ENCODE measurements around the gene PITPNM3. TPM values are rescaled to one million over a fixed set of nuclear protein-coding genes. Genes with fewer than 3 reads are reported as not detected.

Gene PITPNM3
- total and polyA plus RNA-seq, 2 experiments from 2014 or later, result 1.0 to 1.5 TPM

GRCh38 chr17:6526362-6527152 is 29.8 kb downstream of the PITPNM3 start:
- Mint-ChIP-seq H3K4me1 (peaks cover 19% of the 10 kb centered on the region), H3K27me3 (ENCODE audit: insufficient read depth, low read depth, poor library complexity) (peaks cover 8% of the 10 kb centered on the region), H3K36me3 (ENCODE audit: low read depth) (no peaks in the 10 kb centered on the region), H3K9me3 (no peaks in the 10 kb centered on the region), H3K4me3 (no peak overlapping the region), H3K27ac (no peak overlapping the region)
- no peak overlapping the region for H3K4me2 ChIP-seq
- no peaks in the 10 kb centered on the region for H3K36me3 ChIP-seq (ENCODE audit: insufficient read depth)
- DNase-seq (ENCODE audit: low spot score), result peak; percentile 46
- no peak overlapping the region for H3K4me3 ChIP-seq
- H2AFZ ChIP-seq, result no peak overlapping the region
- H3K27ac ChIP-seq (ENCODE audit: low read depth), result no peak overlapping the region
- peaks cover 5% of the 10 kb centered on the region; the same call in 1 of the 2 replicates for H3K4me1 ChIP-seq (ENCODE audit: insufficient read depth)
- H3K79me2 ChIP-seq (replicated peaks; ENCODE audit: insufficient read depth), result no peaks in the 10 kb centered on the region
- no peak for TF ChIP-seq POLR2AphosphoS5 (IDR thresholded peaks at IDR 0.05; ENCODE audit: low read depth)
- TF ChIP-seq, protein P1, sequence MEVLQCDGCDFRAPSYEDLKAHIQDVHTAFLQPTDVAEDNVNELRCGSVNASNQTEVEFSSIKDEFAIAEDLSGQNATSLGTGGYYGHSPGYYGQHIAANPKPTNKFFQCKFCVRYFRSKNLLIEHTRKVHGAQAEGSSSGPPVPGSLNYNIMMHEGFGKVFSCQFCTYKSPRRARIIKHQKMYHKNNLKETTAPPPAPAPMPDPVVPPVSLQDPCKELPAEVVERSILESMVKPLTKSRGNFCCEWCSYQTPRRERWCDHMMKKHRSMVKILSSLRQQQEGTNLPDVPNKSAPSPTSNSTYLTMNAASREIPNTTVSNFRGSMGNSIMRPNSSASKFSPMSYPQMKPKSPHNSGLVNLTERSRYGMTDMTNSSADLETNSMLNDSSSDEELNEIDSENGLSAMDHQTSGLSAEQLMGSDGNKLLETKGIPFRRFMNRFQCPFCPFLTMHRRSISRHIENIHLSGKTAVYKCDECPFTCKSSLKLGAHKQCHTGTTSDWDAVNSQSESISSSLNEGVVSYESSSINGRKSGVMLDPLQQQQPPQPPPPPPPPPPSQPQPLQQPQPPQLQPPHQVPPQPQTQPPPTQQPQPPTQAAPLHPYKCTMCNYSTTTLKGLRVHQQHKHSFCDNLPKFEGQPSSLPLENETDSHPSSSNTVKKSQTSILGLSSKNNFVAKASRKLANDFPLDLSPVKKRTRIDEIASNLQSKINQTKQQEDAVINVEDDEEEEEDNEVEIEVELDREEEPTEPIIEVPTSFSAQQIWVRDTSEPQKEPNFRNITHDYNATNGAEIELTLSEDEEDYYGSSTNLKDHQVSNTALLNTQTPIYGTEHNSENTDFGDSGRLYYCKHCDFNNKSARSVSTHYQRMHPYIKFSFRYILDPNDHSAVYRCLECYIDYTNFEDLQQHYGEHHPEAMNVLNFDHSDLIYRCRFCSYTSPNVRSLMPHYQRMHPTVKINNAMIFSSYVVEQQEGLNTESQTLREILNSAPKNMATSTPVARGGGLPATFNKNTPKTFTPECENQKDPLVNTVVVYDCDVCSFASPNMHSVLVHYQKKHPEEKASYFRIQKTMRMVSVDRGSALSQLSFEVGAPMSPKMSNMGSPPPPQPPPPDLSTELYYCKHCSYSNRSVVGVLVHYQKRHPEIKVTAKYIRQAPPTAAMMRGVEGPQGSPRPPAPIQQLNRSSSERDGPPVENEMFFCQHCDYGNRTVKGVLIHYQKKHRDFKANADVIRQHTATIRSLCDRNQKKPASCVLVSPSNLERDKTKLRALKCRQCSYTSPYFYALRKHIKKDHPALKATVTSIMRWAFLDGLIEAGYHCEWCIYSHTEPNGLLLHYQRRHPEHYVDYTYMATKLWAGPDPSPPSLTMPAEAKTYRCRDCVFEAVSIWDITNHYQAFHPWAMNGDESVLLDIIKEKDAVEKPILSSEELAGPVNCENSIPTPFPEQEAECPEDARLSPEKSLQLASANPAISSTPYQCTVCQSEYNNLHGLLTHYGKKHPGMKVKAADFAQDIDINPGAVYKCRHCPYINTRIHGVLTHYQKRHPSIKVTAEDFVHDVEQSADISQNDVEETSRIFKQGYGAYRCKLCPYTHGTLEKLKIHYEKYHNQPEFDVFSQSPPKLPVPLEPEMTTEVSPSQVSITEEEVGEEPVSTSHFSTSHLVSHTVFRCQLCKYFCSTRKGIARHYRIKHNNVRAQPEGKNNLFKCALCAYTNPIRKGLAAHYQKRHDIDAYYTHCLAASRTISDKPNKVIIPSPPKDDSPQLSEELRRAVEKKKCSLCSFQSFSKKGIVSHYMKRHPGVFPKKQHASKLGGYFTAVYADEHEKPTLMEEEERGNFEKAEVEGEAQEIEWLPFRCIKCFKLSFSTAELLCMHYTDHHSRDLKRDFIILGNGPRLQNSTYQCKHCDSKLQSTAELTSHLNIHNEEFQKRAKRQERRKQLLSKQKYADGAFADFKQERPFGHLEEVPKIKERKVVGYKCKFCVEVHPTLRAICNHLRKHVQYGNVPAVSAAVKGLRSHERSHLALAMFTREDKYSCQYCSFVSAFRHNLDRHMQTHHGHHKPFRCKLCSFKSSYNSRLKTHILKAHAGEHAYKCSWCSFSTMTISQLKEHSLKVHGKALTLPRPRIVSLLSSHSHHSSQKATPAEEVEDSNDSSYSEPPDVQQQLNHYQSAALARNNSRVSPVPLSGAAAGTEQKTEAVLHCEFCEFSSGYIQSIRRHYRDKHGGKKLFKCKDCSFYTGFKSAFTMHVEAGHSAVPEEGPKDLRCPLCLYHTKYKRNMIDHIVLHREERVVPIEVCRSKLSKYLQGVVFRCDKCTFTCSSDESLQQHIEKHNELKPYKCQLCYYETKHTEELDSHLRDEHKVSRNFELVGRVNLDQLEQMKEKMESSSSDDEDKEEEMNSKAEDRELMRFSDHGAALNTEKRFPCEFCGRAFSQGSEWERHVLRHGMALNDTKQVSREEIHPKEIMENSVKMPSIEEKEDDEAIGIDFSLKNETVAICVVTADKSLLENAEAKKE (CRISPR knock-in tag; IDR thresholded peaks at IDR 0.05), result no peak
- peak; percentile 74 for TF ChIP-seq REST (IDR thresholded peaks at IDR 0.05; ENCODE audit: unreplicated experiment)
- TF ChIP-seq CREB1 (CRISPR knock-in tag; IDR thresholded peaks at IDR 0.05; ENCODE audit: low read depth), result no peak
- no peak for TF ChIP-seq STAT1 (IDR thresholded peaks at IDR 0.05; ENCODE audit: unreplicated experiment)
- H3K27me3 ChIP-seq (ENCODE audit: insufficient read depth), result no peaks in the 10 kb centered on the region
- ATAC-seq, result no peak
- peaks cover 16% of the 10 kb centered on the region; the same call in 1 of the 2 replicates for H3K9me2 ChIP-seq (ENCODE audit: insufficient read depth)
- no peaks in the 10 kb centered on the region for H4K20me1 ChIP-seq (replicated peaks; ENCODE audit: insufficient read depth)
- H3F3A ChIP-seq (replicated peaks; ENCODE audit: low read depth), result no peaks in the 10 kb centered on the region
